SJSA1 (cell line): ENCODE results near the gene PRLHR. TPM values are rescaled to one million over a fixed set of nuclear protein-coding genes. Genes with fewer than 3 reads are reported as not detected.

Experiments used
- DNase-seq, 2 experiments: peaks; one replicate each; pipeline ENCODE4 v3.0.0-alpha.2; 2015 to 2020; ENCODE audit warnings: low spot score in 2 of 2, low read depth in 1 of 2
- H3K27ac ChIP-seq: fragments of 250-450 bp; sonication (Bioruptor Pico); 2 replicates; pipeline ENCODE4 v1.5.1; 2020; ENCODE audit warnings: mild to moderate bottlenecking, moderate library complexity
- H3K27me3 ChIP-seq: fragments of 250-450 bp; sonication (Bioruptor Pico); replicated peaks from 2 replicates; pipeline ENCODE4 v1.5.1; 2020; ENCODE audit warnings: mild to moderate bottlenecking, moderate library complexity
- H3K36me3 ChIP-seq: fragments of 250-450 bp; sonication (Bioruptor Pico); 2 replicates; pipeline ENCODE4 v1.5.1; 2020; ENCODE audit warnings: mild to moderate bottlenecking
- H3K4me1 ChIP-seq: fragments of 250-450 bp; sonication (Bioruptor Pico); replicated peaks from 2 replicates; pipeline ENCODE4 v1.6.1; 2021; ENCODE audit warnings: mild to moderate bottlenecking
- H3K4me3 ChIP-seq: fragments of 250-450 bp; sonication (Bioruptor Pico); 2 replicates; pipeline ENCODE4 v1.5.1; 2020; ENCODE audit warnings: mild to moderate bottlenecking
- H3K9me3 ChIP-seq: fragments of 250-450 bp; sonication (Bioruptor Pico); replicated peaks from 2 replicates; pipeline ENCODE4 v1.5.1; 2020; ENCODE audit warnings: mild to moderate bottlenecking
- total RNA-seq: library from RNA; depleted of rRNA; stranded (reverse); fragments of >200 nt; shearing (Covaris generic); gene quantifications from 2 replicates; pipeline ENCODE4 v1.2.3, GENCODE V29; 2014

PRLHR gene
- total RNA-seq, 1 experiment from 2014 or later, result not detected

DNA sequence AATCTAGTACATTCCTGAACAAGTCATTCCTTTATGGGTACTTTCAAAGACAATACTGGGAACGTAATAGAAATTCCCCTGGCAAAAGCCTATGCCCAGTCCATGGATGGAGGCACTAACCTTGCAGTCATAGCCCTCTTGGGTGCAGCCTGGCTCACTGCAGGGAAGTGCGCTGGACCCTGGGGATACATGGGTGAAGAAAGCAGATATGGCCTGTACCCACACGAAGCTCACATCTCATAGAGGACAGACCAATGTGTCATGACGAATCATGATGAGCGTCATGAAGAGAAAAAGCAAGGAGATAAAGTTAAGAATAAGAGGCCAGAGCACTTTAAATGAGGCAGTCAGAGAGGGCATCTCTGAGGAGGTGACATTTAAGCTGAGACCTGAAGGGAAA lies 11.8 kb downstream of the PRLHR start:
- Histone ChIP-seq H3K36me3 (no peaks in the 10 kb centered on the region), H3K4me3 (no peak overlapping the region), H3K9me3 (no peaks in the 10 kb centered on the region; the same call in 1 of the 2 replicates), H3K27me3 (peaks cover 3% of the 10 kb centered on the region), H3K4me1 (peaks cover 9% of the 10 kb centered on the region; the same call in 1 of the 2 replicates), H3K27ac (no peak overlapping the region)
- no peak for DNase-seq

DNA sequence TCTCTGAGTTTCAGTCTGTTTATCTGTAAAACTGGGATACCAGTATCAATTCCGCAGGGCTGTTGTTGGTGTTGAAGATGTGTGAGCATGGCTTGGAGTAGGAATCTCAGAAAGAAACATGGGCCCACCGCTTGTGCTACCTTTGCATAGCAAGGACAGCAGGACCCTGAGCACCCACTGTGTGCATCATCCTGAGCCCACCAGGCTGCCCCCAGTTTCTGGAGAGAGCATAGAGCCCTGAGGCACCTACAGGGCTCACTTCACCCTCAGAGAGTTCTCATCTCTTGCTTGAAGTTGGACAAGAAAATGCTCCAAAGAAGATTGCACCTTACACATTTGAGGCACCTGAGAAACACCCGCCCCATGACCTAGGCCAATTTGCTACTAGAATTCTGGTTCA lies 12.9 kb downstream of the PRLHR start:
- H3K4me1 ChIP-seq, result peaks cover 9% of the 10 kb centered on the region; the same call in 1 of the 2 replicates
- H3K27me3 ChIP-seq, result peaks cover 14% of the 10 kb centered on the region
- no peaks in the 10 kb centered on the region; the same call in 1 of the 2 replicates for H3K9me3 ChIP-seq
- no peaks in the 10 kb centered on the region for H3K36me3 ChIP-seq
- no peak for DNase-seq
- H3K27ac ChIP-seq, result no peak overlapping the region
- no peak overlapping the region for H3K4me3 ChIP-seq

DNA sequence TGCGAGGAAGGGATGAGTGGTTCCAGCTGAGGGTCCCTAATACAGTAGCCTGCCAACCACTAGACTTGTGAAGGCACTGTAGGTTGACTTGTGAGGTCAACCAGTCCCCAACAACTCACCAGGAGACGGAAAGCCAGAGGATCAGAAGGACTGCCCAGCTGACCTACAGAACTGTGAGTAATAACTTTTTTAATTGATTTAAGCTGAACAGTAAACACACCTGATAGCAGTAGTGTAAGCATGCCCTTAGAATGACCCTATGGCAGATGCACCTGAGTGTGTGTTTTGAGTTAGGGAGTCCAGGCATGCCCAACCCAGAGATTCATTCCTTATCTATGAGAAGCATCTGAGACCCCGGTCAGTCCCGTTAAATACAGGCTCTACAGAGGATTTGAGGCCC lies 14.1 kb downstream of the PRLHR start:
- Histone ChIP-seq H3K27ac (no peak overlapping the region), H3K9me3 (no peaks in the 10 kb centered on the region; the same call in 1 of the 2 replicates), H3K27me3 (peaks cover 15% of the 10 kb centered on the region), H3K4me3 (no peak overlapping the region), H3K36me3 (no peaks in the 10 kb centered on the region), H3K4me1 (peaks cover 9% of the 10 kb centered on the region; the same call in 1 of the 2 replicates)
- DNase-seq, result no peak

DNA sequence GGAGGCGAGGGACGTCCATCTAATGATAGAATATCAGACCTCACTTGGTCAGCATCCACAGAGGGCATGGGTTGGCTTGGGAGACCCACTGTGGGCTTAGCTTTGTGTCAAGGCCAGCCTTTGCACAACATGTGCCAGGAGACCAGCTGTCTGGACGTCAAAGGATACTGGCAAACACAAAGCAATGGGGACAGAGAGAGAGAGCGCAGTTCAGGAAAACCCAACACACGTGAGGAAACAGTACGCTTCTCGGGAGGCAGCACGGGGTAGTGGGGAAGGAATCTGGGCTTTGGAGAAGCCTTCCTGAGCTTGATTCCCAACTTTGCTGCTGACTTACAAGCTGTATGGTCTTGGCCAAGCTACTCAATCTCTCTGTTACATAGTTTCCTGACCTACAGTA lies 14.7 kb downstream of the PRLHR start:
- peaks cover 20% of the 10 kb centered on the region for H3K27me3 ChIP-seq
- H3K4me1 ChIP-seq, result peaks cover 9% of the 10 kb centered on the region; the same call in 1 of the 2 replicates
- no peak overlapping the region for H3K27ac ChIP-seq
- no peak overlapping the region for H3K4me3 ChIP-seq
- H3K36me3 ChIP-seq, result no peaks in the 10 kb centered on the region
- DNase-seq, result no peak
- H3K9me3 ChIP-seq, result no peaks in the 10 kb centered on the region; the same call in 1 of the 2 replicates

DNA sequence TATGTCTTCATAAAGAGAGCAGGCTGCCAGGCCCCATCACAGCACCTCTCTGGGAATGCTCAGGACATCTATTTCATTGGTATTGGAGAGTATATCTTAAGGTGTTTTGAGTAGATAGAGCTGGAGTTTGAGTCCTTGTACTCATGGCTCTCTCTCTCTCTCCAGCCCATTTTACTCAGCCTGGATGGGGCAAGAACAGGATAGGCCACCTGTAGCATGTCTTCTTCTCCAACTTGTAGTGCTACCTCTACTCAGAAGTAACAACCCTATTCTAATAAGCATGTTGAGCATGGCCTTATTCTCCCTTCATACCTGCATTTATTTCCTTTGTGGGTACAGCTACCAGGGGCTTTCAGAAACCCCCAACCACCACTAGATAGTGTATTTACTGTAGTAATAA lies 21.9 kb downstream of the PRLHR start:
- Histone ChIP-seq H3K36me3 (no peaks in the 10 kb centered on the region), H3K4me3 (no peak overlapping the region), H3K27me3 (peaks cover 28% of the 10 kb centered on the region), H3K27ac (no peak overlapping the region), H3K4me1 (no peaks in the 10 kb centered on the region), H3K9me3 (no peaks in the 10 kb centered on the region)
- DNase-seq, result no peak

DNA sequence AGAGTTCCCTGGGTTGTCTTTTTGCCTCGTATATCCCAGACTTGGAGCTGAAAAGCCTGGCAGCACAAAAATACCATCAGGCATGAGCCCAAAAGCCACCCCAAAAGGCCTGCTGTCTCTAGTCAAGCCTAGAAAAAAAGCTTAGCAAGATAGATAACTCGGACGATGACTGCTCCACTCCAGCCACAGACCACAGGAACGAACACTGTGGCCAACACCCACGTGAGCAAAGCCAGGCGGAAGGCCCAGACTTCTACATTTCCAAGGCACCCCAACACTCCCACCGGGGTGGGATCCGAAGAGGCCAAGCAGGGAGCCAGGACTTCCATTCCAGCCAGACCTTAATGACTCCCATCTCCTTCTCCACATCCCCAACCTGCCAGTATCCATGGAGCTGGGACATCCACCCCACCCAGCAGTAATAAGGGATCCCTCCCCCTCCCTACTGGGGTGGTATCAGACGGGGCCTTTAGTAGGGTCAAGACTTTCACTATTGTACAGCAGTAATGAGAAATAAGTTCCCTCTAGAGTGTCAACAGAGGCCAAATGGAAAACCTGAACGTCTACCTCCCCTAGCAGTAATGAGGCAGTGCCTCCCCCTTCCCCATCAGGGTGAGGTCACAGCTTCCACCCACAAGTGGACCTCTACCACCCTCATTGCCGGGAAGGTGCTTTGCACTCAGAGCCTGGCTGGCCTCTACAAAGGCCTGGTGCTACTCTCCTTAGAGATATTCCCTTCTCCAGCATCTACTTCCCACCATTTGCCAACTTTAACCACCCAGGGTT lies 23.0 kb downstream of the PRLHR start:
- Histone ChIP-seq H3K36me3 (no peaks in the 10 kb centered on the region), H3K4me1 (no peaks in the 10 kb centered on the region), H3K9me3 (no peaks in the 10 kb centered on the region), H3K27ac (no peak overlapping the region), H3K27me3 (peaks cover 18% of the 10 kb centered on the region), H3K4me3 (no peak overlapping the region)
- no peak for DNase-seq

DNA sequence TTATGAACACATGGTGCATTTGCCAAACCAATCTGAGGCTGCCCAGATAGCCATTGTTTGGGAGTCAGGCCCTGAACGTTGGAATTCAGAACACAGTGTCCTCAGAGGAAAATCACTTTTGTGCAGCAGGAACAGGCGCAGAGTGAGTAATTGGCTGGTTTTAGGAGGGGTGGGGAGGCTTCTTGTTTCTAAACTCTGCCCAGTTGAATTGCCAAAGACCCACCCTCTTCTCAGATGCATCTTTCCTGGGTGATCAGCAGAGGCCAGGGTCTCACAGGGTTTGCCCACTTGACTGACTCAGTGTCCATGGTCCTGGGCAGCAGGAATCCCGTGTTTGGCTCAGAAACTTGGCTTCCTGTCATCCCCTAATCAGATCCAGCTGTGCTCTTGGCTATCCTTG lies 24.3 kb downstream of the PRLHR start:
- Histone ChIP-seq H3K36me3 (no peaks in the 10 kb centered on the region), H3K27me3 (peaks cover 17% of the 10 kb centered on the region), H3K4me3 (no peak overlapping the region), H3K4me1 (no peaks in the 10 kb centered on the region), H3K27ac (no peak overlapping the region), H3K9me3 (no peaks in the 10 kb centered on the region)
- DNase-seq, result no peak

DNA sequence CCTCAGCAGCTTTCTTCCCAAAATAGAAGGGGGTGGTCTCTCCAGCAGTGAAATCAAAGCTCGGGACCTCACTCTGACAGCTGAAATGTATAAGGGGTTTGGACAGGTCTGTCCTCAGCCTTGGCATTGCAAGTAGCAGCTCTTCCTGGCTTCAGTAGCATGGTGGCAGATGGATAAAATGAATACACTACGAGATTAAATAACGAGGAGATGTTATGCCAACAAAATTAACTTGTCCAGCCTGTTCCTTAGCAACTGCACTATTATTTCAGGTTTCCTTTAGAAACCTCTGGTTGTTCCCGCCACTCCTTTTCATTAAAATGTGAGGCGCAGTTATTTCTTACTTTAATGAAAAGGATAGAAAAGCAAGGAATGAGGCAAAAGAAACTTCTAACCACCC lies 24.9 kb downstream of the PRLHR start:
- H3K27me3 ChIP-seq, result peaks cover 12% of the 10 kb centered on the region
- no peak overlapping the region for H3K27ac ChIP-seq
- H3K4me3 ChIP-seq, result no peak overlapping the region
- DNase-seq, result no peak
- H3K9me3 ChIP-seq, result no peaks in the 10 kb centered on the region
- H3K4me1 ChIP-seq, result no peaks in the 10 kb centered on the region
- H3K36me3 ChIP-seq, result no peaks in the 10 kb centered on the region

DNA sequence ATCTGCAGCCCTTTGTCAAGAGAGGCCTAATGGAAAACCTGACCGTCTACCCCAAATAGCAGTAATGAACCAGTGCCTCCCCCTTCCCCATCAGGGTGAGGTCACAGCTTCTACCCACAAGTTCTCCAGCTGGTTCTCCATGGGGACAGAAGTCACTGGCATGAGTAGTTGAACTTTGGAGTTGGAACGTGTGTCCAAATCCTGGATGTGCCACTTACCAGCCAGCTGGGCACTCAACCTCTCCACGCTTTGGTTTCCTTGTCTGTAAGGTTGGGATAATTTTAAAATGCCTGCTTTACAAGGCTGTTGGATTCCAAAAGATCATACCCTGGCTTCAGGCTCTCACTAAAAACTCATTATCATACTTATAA lies 25.6 kb downstream of the PRLHR start:
- Histone ChIP-seq H3K36me3 (no peaks in the 10 kb centered on the region), H3K4me1 (no peaks in the 10 kb centered on the region), H3K4me3 (no peak overlapping the region), H3K9me3 (no peaks in the 10 kb centered on the region), H3K27ac (no peak overlapping the region), H3K27me3 (0 out of 2 replicates have a peak, but pooled peaks cover 8% of the 10 kb centered on the region)
- no peak for DNase-seq

DNA sequence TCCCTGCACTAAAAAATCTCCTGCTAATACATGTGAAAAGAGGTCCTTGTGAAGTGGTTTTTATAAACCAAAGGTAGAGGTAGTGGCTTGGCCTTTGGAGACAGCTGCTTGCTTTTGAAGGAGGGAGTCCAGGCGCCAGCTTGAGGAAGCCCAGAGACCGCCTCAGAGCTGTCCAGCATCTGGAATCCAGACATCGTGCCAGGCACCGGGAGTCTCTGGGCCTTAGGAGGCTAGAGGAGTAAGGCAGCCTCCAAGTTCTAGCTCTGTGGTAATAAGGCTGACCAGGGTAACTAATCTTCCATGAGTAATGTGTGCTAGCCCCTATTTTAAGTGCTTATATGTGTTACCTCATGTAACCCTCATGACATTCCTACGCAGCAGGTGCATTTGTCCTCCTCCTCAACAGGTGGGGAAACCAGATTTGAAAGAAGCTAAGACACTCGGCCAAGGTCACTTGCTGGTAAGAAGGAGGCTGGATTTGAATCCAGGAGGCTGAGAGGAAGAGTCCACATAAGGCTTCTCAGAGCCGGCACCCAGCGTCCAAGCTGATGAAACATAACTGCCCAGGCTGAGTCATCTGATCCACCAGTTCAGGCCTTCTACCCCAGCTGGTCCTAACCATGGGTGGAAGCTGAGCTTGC lies 26.1 kb downstream of the PRLHR start:
- Histone ChIP-seq H3K4me3 (no peak overlapping the region), H3K36me3 (no peaks in the 10 kb centered on the region), H3K9me3 (no peaks in the 10 kb centered on the region), H3K4me1 (no peaks in the 10 kb centered on the region), H3K27ac (no peak overlapping the region), H3K27me3 (0 out of 2 replicates have a peak, but pooled peaks cover 6% of the 10 kb centered on the region)
- DNase-seq, result no peak

DNA sequence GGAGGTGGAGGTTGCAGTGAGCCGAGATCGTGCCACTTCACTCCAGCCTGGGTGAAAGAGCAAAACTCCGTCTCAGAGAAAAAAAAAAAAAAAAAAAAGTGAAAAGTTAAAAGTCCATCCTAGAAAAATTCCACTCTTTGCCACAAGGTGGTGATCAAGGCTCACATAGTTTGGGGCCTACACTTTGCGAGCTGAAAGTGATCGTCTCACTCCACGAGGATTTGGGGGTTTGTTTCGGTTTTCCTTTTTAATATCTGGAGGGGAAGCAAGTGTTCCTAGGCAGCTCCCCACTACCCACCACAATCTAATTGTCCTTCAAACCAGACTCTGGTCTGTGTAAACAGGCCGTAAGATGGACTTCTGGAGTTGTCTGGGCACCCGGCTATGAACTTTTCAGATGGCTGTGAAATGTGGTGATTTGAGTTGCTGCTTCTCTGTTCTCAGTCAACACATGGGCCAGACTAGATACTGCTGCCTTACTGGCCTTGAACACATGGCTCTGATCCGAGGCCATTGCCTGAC lies 27.1 kb downstream of the PRLHR start:
- Histone ChIP-seq H3K36me3 (no peaks in the 10 kb centered on the region), H3K27me3 (0 out of 2 replicates have a peak, but pooled peaks cover 6% of the 10 kb centered on the region), H3K9me3 (no peaks in the 10 kb centered on the region), H3K4me1 (no peaks in the 10 kb centered on the region), H3K4me3 (no peak overlapping the region), H3K27ac (no peak overlapping the region)
- peak in 1 of 2 experiments; percentile 62 for DNase-seq

DNA sequence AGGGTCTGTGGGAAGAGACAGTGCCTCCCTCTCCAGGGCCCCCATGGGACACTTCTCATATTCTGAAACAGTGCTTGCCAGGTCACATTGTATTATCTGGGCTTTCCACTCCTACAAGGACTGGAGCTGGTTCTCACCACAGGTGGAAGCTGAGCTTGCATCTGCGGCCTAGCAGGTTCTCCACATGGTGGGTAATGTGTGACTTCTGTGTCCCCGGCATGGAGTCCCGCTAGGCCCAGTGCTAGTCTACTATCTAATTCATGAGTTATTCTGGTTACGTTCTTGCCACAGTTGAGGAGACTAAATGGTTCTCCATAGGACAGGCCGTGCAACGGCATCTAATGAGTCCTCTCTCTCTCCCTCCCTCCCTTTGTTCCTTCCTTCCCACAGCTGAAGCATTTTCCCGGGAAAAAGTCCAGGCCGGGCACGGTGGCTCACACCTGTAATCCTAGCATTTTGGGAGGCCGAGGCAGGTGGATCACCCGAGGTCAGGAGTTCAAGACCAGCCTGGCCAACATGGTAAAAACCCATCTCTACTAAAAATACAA lies 27.7 kb downstream of the PRLHR start:
- no peak for DNase-seq
- Histone ChIP-seq H3K4me1 (no peaks in the 10 kb centered on the region), H3K27ac (no peak overlapping the region), H3K27me3 (0 out of 2 replicates have a peak, but pooled peaks cover 6% of the 10 kb centered on the region), H3K4me3 (no peak overlapping the region), H3K9me3 (no peaks in the 10 kb centered on the region), H3K36me3 (no peaks in the 10 kb centered on the region)

DNA sequence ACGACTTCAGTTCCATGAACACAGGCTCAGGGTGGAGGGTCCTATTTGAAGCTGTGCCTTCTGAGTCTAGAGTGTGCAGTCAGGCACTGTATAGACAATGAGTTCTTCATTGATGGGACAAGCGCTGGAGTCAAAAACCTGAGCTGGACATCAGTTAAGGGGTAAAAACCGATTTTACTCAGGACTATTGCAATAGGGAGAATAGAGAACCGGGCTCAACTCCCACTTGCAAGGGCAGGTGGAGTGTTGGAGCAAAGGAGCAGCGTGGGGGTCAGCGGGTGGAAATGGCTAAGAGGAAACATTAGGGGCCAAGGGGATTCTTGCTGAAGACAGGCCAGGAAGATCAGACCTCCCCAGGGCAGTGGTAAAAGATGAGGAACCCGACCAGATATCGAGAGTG lies 28.5 kb downstream of the PRLHR start:
- DNase-seq, result no peak
- Histone ChIP-seq H3K4me3 (no peak overlapping the region), H3K27ac (no peak overlapping the region), H3K4me1 (no peaks in the 10 kb centered on the region), H3K27me3 (0 out of 2 replicates have a peak, but pooled peaks cover 9% of the 10 kb centered on the region), H3K36me3 (no peaks in the 10 kb centered on the region), H3K9me3 (no peaks in the 10 kb centered on the region)
